K562 (cell line): Measurements from ENCODE around the gene MDM4. TPM values are rescaled to one million over a fixed set of nuclear protein-coding genes. Genes with fewer than 3 reads are reported as not detected.

ENCODE experiments used
- EP300 ChIP-seq: IDR thresholded peaks from 2 replicates; pipeline ENCODE4 v1.6.1; 2012; ENCODE audit warnings: low read length, improper control_type of control experiment
- HOXB6 ChIP-seq: fragments of 250-450 bp; sonication (Bioruptor Pico); IDR thresholded peaks from 2 replicates; pipeline ENCODE4 v1.5.1; 2022; ENCODE audit warnings: mild to moderate bottlenecking, borderline replicate concordance
- ILF3 ChIP-seq: fragments of 450-650 bp; IDR thresholded peaks from 2 replicates; pipeline ENCODE4 v1.6.1; 2018; ENCODE audit warnings: antibody characterized with exemption, mild to moderate bottlenecking, moderate library complexity, borderline replicate concordance
- MAFK ChIP-seq: IDR thresholded peaks from 2 replicates; pipeline ENCODE4 v1.6.1; 2011; ENCODE audit warnings: low read length, improper control_type of control experiment
- MLX ChIP-seq, 2 experiments: fragments of 450-650 bp in 1 of 2; sonication (generic) in 1 of 2; formaldehyde crosslinking; conservative IDR thresholded peaks; 2 replicates each; pipeline versions ENCODE4 v1.4.0 to v1.8.1; 2020 to 2022; ENCODE audit warnings: mild to moderate bottlenecking in 1 of 2, missing genetic modification reagents in 1 of 2
- NCOA2 ChIP-seq, 2 experiments: fragments of 450-650 bp; IDR thresholded peaks; 2 replicates each; pipeline ENCODE4 v1.6.1; 2018; ENCODE audit warnings: mild to moderate bottlenecking in 2 of 2, moderate library complexity in 1 of 2; ENCODE audit not compliant: partially characterized antibody in 2 of 2
- PCBP1 ChIP-seq: fragments of 200-400 bp; formaldehyde crosslinking; IDR thresholded peaks from 2 replicates; pipeline ENCODE4 v1.6.1; 2018; ENCODE audit warnings: mild to moderate bottlenecking, low read depth, low read length; ENCODE audit not compliant: poor library complexity, severe bottlenecking
- PHF21A ChIP-seq: fragments of 450-650 bp; IDR thresholded peaks from 2 replicates; pipeline ENCODE4 v1.6.1; 2017; ENCODE audit warnings: low read depth, borderline replicate concordance
- TEAD4 ChIP-seq, 2 experiments: sonication (generic) in 1 of 2; formaldehyde crosslinking in 1 of 2; IDR thresholded peaks; 2 replicates each; pipeline versions ENCODE4 v1.6.1 to v1.8.0; 2012 to 2022; ENCODE audit warnings: borderline replicate concordance in 1 of 2, inconsistent platforms in 1 of 2, low read length in 1 of 2, mild to moderate bottlenecking in 1 of 2, missing genetic modification reagents in 1 of 2
- ZHX1 ChIP-seq: fragments of 150-350 bp; conservative IDR thresholded peaks from 2 replicates; pipeline ENCODE4 v1.6.1; 2014; ENCODE audit warnings: low read length
- polyA plus RNA-seq, 8 experiments: library from polyadenylated mRNA; depleted of rRNA in 4 of 8; stranded (reverse) in 5 of 8; unstranded in 3 of 8; fragments of >200 nt; fragmentation: Nextera tagmentation in 2 of 8; fragmentation: Illumina TruSeq in 1 of 8; extraction: Ambion mirVana in 2 of 8; extraction: Trizol in 1 of 8; gene quantifications; 2 replicates each; pipeline versions ENCODE4 v1.2.1 to v1.2.3, GENCODE V29; 2011 to 2014; ENCODE audit warnings: inconsistent platforms in 1 of 8, missing spikeins in 1 of 8
- total RNA-seq, 7 experiments: library from RNA; depleted of rRNA in 6 of 7; stranded (reverse); fragments of >200 nt in 6 of 7; fragmentation: Illumina TruSeq in 2 of 7; extraction: Trizol in 2 of 7; gene quantifications; 2 replicates each; pipeline versions ENCODE4 v1.2.1 to v1.2.3, GENCODE V29; 2011 to 2021; ENCODE audit warnings: low replicate concordance in 1 of 7
- TF ChIP-seq, protein P1 (sequence below), 2 experiments: IDR thresholded peaks; 2 replicates each; pipeline ENCODE4 v1.6.1; 2011; ENCODE audit warnings: borderline replicate concordance in 1 of 2, control low read depth in 1 of 2, low read depth in 1 of 2, low read length in 1 of 2, mild to moderate bottlenecking in 1 of 2, mixed read lengths in 1 of 2, moderate library complexity in 1 of 2; ENCODE audit not compliant: insufficient read depth in 1 of 2, insufficient read length in 1 of 2, poor library complexity in 1 of 2, severe bottlenecking in 1 of 2; ENCODE audit errors: extremely low read depth in 1 of 2
- TF ChIP-seq, protein P2 (sequence below), 2 experiments: fragments of 450-650 bp in 1 of 2; sonication (generic) in 1 of 2; formaldehyde crosslinking in 1 of 2; IDR thresholded peaks in 1 of 2; conservative IDR thresholded peaks in 1 of 2; 2 replicates each; pipeline versions ENCODE4 v1.6.1 to v1.8.1; 2016 to 2023; ENCODE audit warnings: mild to moderate bottlenecking in 2 of 2, moderate library complexity in 2 of 2, inconsistent platforms in 1 of 2, missing genetic modification reagents in 1 of 2

The MDM4 gene
- total and polyA plus RNA-seq, 9 of the 15 experiments (the other 6 are each of a cell fraction or from before 2014, with no cell fraction given) = 3.3 to 61.7 (median 21.2) TPM

GRCh38 chr1:204523605-204524215, 7.5 kb downstream of the MDM4 start (continued):
- TF ChIP-seq, protein P1, sequence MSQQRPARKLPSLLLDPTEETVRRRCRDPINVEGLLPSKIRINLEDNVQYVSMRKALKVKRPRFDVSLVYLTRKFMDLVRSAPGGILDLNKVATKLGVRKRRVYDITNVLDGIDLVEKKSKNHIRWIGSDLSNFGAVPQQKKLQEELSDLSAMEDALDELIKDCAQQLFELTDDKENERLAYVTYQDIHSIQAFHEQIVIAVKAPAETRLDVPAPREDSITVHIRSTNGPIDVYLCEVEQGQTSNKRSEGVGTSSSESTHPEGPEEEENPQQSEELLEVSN (IDR thresholded peaks at IDR 0.05; ENCODE audit: borderline replicate concordance in 1 of 2, extremely low read depth in 1 of 2, insufficient read depth in 1 of 2, insufficient read length in 1 of 2, low read depth in 1 of 2, low read length in 1 of 2, poor library complexity in 1 of 2, severe bottlenecking in 1 of 2) = no peak
- TF ChIP-seq TEAD4 (IDR thresholded peaks at IDR 0.05; ENCODE audit: low read length) = no peak
- no peak for TF ChIP-seq TEAD4 (CRISPR knock-in tag; IDR thresholded peaks at IDR 0.05; ENCODE audit: borderline replicate concordance)
- TF ChIP-seq, protein P2, sequence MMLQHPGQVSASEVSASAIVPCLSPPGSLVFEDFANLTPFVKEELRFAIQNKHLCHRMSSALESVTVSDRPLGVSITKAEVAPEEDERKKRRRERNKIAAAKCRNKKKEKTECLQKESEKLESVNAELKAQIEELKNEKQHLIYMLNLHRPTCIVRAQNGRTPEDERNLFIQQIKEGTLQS (IDR thresholded peaks at IDR 0.05) = peak; percentile 85
- TF ChIP-seq, protein P2 (CRISPR knock-in tag; conservative IDR thresholded peaks at IDR 0.05) = no peak
- TF ChIP-seq ILF3 = no peak
- TF ChIP-seq PCBP1 = no peak
- TF ChIP-seq MAFK = peak; percentile 7; the same call in 1 of the 2 replicates
- TF ChIP-seq NCOA2 (IDR thresholded peaks at IDR 0.05; ENCODE audit: partially characterized antibody in 2 of 2) = no peak
- TF ChIP-seq EP300 = no peak
- TF ChIP-seq PHF21A = no peak
- TF ChIP-seq ZHX1 = no peak
- TF ChIP-seq HOXB6 = no peak
- no peak for TF ChIP-seq MLX (CRISPR knock-in tag; conservative IDR thresholded peaks at IDR 0.05)
- TF ChIP-seq, all 486 proteins: peak for 27
